ENCODE results near the gene CBX3.

The CBX3 gene

DNA sequence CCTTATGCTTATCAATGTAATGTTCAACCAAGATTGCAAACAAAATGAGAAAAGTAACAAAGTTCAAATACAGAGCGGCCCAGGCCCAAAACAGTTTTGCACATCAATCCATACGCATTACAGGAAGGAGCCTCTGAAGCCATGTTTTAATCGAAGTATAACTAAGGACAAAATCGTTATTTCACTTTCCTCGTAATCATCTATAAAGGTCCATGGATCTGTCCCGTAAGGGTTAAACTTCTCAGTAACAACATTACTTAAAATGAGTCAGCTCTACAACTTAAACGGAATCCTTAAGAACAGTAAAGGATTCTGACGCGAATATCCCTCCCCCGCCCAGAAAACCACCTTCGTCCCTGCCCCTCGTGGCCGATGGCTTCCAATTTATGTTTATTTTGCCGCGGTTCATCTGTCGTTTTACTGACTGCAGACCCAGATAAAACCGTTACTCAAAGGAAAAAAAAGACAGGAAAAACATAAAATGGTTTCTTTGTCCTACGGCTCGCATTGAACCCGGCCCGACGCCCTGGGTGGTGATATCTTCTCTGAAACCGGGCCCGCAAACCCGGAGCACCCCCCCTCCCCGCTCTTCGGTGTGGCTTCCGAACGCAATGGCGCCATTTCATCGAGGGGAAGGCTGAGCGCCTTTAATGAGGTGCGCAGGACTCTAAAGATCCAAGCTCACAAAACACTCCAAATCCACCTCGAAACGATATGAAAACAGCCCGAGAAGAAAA lies 2.1 kb upstream of the CBX3 start:
- Mint-ChIP-seq H3K4me1 (peaks cover 49% of the 10 kb centered on the region), H3K36me3 (ENCODE audit: low read depth) (peaks cover 81% of the 10 kb centered on the region), H3K27ac (peak overlapping the region; percentile 100)

DNA sequence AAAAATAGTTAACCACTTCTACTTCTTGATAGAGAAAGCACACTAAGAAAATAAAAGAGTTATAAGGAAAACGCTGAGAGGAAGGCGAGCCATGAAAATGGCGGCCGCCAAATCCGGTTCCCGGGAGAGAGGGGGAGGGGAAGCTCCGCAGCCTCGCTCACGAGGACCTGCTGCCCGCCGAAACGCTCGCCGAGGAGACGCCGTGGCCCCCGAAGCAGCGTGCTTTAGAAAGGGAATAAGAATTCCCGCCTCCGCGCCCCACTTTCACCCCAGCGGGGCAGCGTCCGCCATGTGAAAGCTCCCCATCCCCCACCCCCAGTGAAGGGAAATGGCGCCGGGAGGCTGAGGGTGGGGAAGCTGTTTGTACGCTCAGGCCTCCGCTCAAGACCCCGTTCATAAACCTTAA lies 1.5 kb upstream of the CBX3 start:
- peaks cover 4% of the 10 kb centered on the region for H3K27me3 Mint-ChIP-seq

More for the DNA sequence above, 2.1 kb upstream of the CBX3 start:
- peak overlapping the region; percentile 99 for H3K4me3 Mint-ChIP-seq
- DNase-seq (peak; percentile 57), ATAC-seq (no peak)
- H3K27me3 Mint-ChIP-seq: peaks cover 4% of the 10 kb centered on the region
- H3K9me3 Mint-ChIP-seq: no peaks in the 10 kb centered on the region

DNA sequence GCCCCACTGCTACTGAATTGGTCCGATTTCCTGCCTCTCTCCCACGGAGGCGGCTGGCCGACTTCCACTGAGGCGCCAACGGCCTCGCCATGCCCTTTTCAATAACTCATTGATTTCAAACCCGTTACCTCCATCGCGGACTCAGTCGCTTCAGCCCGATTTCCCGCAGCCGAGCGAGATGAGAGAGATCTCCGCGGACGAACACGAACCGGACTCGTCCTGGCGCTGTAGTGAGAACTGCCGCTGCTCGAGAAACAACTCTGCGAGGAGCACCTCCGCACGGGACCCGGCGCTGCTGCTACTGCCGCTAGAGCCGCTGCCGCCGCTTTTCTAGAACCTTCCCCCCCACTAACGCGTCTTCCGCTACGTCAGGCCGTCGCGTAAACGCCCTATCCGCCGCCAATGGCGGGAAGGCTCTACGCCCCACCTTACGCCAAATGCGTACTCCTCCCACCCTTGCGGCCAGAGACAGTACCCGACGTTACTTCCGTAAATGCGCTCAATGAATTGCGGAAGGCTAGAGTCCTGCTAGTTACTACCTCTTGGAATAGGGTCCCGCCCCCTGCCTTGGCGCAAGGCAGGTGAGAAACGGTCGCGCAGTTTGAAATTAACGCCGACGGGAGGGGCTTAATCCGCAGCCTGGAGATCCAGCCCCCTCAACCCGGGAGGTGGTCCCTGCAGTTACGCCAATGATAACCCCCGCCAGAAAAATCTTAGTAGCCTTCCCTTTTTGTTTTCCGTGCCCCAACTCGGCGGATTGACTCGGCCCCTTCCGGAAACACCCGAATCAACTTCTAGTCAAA lies 900 bp upstream of the CBX3 start, which contains the start of gene HNRNPA2B1:
Gene HNRNPA2B1 (minus strand): TSS at position 303 of the 803 bp plus-strand sequence. CDS start 169 bp downstream, at position 134.
- Mint-ChIP-seq H3K4me3 (peak within 1 kb of the TSS; percentile 99), H3K9me3 (no peaks in the 10 kb centered on the region), H3K27me3 (peaks cover 4% of the 10 kb centered on the region), H3K27ac (peak within 1 kb of the TSS; percentile 100), H3K36me3 (ENCODE audit: low read depth) (peaks cover 83% of the 10 kb centered on the region), H3K4me1 (peaks cover 51% of the 10 kb centered on the region)
- DNase-seq (peak; percentile 98), ATAC-seq (peak; percentile 75)

More for the DNA sequence above, 1.5 kb upstream of the CBX3 start:
- Mint-ChIP-seq H3K4me1 (peaks cover 51% of the 10 kb centered on the region), H3K4me3 (peak overlapping the region; percentile 99), H3K9me3 (no peaks in the 10 kb centered on the region), H3K27ac (peak overlapping the region; percentile 100), H3K36me3 (ENCODE audit: low read depth) (peaks cover 83% of the 10 kb centered on the region)
- DNase-seq (peak; percentile 80), ATAC-seq (peak; percentile 9)

DNA sequence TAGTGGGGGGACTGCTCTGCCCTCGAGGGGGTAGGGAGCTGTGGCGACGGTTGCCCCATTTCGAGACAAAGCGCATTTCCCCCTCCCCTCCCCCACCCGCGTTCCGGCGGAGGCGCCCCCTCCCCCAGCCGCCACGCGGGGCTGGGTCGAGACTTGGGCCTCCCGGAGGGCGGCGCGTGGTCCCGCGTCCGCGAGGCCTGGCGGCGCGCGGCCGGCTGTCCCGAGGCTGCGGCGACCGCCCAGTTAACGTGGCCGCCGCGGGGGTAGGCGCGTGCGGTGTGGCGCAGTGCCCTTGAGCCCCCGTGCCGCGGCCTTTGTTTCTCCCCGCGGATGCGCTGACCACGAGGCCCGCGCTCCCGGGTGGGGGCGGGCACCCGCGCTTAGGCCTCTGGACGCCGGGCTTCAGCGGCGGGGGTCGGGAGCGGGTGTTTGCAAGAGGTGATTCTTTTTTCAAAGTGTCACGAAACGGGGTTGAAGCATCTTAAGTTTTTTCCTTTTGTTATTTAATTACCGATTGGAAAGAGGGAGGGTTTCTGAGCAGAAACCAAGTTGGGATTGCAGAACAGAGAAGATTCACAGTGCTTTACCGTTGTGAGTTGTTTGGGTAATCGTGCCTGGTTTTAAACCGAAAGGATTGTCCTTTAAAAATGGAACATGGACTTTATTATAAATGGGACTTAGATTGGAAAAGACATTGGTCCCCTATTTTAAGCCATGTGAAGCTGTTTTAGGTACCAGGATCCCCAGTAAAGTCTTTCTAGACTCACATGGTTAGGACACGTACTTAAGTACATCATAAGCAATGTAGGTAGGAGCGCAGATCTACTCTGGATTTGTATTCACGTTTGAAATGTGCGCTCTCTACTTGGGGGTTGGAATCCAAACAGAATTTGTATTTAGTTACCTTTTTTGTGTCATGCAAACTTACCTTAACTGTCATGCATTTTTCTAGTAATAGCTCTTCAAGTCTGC lies 760 bp downstream of the CBX3 start:
- DNase-seq (peak; percentile 66), ATAC-seq (no peak)
- Mint-ChIP-seq H3K4me1 (peaks cover 50% of the 10 kb centered on the region), H3K9me3 (no peaks in the 10 kb centered on the region), H3K36me3 (ENCODE audit: low read depth) (peaks cover 82% of the 10 kb centered on the region), H3K27ac (peak overlapping the region; percentile 93), H3K27me3 (peaks cover 4% of the 10 kb centered on the region), H3K4me3 (peak overlapping the region; percentile 99)

DNA sequence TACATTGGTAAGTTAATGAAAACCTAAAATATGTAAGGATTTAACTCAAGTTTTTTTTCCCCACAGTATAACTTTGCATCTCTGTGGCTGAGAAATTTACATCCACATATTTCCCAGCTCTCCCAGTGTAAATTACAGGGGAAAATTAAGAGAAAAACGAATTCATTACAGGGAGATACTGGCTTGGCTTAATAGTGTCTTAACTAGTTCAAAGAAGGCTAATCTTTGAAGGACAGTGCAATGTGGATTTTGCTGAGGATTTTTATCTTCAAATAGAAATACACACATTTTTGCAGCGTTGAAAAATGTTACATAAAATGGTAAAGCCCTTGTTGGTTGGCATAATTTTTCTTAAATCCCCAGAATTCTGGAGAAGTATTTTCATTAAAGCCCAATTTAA lies 1.5 kb downstream of the CBX3 start:
- peak overlapping the region; percentile 92 for H3K4me3 Mint-ChIP-seq
- H3K27me3 Mint-ChIP-seq: peaks cover 4% of the 10 kb centered on the region
- H3K36me3 Mint-ChIP-seq (ENCODE audit: low read depth): peaks cover 79% of the 10 kb centered on the region
- peak overlapping the region; percentile 93 for H3K27ac Mint-ChIP-seq
- H3K4me1 Mint-ChIP-seq: peaks cover 49% of the 10 kb centered on the region
- DNase-seq (no peak), ATAC-seq (no peak)
- no peaks in the 10 kb centered on the region for H3K9me3 Mint-ChIP-seq

DNA sequence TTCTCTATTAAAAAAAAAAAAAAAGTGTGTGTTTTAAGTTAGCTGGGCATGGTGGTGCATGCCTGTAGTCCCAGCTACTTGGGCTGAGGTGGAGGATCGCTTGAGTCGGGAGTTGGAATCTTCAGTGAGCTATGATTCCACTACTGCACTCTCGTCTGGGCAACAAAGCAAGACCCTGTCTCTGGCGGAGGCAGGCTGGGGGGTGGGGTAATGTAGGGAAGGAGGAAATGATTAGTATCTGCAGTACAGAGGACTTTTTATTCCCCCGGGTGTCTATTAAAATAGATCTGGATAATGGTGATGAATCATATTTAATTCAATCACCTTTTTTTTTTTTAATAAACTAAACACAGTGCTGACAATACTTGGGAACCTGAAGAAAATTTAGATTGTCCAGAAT lies 6.5 kb downstream of the CBX3 start:
- H3K4me3 Mint-ChIP-seq: no peak overlapping the region
- no peaks in the 10 kb centered on the region for H3K9me3 Mint-ChIP-seq
- no peak for ATAC-seq
- peaks cover 89% of the 10 kb centered on the region for H3K36me3 Mint-ChIP-seq (ENCODE audit: low read depth)
- H3K27me3 Mint-ChIP-seq: no peaks in the 10 kb centered on the region
- peaks cover 54% of the 10 kb centered on the region for H3K4me1 Mint-ChIP-seq
- no peak overlapping the region for H3K27ac Mint-ChIP-seq
- DNase-seq: no peak

DNA sequence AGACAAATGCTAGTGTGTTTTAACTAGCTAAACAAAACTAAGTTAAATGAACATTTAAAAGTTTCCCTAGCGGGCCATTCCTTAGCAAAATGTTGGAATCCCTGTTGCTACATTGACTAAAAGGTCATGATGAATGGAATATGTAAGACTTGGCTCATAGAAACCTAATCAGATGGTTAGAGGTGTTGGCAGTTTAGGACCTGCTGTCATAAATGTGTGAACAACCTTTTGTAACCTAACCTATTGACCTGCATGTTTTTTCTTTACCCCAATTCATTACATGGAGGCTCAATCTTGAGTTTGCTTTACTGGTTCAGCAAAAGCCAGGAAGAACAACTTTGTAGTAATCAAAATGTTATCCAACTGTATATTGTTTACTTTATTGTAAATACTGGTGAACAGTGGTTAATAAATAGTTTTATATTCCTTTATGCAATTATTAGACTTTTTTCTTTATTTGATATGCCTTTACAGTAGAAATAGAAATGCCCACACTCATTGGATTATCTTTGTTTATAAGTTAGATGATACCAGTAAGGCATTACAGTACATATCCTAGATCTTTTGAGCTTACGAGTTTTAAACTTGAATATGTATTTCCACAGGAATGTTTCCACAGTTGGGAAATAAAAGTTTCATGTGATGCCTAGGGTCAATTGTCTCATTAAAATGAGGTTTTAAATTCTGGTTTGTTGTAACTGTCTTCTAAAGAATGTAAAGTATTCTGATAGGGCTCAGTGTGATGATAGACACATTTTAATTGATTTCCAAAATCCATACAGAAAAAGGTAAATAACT lies 11.6 kb downstream of the CBX3 start:
- peaks cover 53% of the 10 kb centered on the region for H3K36me3 Mint-ChIP-seq (ENCODE audit: low read depth)
- H3K4me1 Mint-ChIP-seq: peaks cover 26% of the 10 kb centered on the region
- no peaks in the 10 kb centered on the region for H3K27me3 Mint-ChIP-seq
- no peak overlapping the region for H3K27ac Mint-ChIP-seq
- no peak for DNase-seq
- no peaks in the 10 kb centered on the region for H3K9me3 Mint-ChIP-seq
- H3K4me3 Mint-ChIP-seq: no peak overlapping the region
- no peak for ATAC-seq

DNA sequence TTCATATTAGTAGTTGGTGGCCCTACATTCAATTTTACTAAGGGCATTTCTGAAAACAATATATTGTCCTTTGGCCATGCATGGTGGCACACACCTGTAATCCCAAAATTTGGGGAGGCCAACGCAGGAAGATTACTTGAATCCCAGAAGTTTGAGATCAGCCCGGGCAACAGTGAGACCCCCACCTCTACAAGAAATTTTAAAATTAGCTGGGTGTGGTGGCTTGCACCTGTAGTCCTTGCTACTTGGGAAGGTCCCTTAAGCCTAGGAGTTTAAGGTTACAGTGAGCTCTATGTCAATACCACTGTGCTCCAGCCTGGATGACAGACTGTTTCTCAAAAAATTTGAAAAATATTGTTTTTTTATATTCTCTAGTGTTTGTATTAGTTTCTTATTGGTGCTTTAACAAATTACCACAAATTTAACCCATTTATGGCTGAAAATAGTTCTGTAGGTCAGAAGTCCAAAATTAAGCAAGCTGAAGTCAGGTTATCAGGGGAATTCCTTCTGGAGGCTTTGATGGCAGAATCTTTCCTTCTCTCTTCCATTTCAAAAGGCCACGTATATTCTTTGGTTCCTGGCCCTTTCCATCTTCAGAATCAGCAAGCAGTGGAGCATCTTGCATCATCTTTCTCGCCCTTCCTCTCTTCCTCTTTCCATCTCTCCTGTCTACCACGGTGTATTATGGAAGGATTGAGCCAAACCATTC lies 12.4 kb downstream of the CBX3 start:
- H3K27me3 Mint-ChIP-seq: no peaks in the 10 kb centered on the region
- DNase-seq (no peak), ATAC-seq (no peak)
- peaks cover 48% of the 10 kb centered on the region for H3K36me3 Mint-ChIP-seq (ENCODE audit: low read depth)
- peaks cover 24% of the 10 kb centered on the region for H3K4me1 Mint-ChIP-seq
- peak overlapping the region; percentile 15 for H3K27ac Mint-ChIP-seq
- no peaks in the 10 kb centered on the region for H3K9me3 Mint-ChIP-seq
- no peak overlapping the region for H3K4me3 Mint-ChIP-seq

DNA sequence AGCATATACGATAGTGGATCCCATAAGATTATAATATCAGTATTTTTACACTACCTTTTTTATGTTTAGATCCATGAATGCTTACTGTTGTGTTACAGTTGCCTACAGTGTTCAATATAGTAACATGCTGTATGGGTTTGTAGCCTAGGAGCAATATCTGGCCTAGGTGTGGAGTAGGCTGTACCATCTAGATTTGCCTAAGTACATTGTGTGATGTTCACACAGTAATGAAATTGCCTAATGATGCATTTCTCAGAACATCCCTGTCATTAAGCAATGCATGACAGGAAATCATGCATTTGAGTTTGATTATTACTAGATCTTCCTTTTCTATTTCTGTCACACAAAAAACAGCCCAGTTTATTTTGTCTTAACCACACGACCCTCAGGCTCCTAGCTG lies 14.5 kb downstream of the CBX3 start:
- Mint-ChIP-seq H3K4me1 (peaks cover 19% of the 10 kb centered on the region), H3K36me3 (ENCODE audit: low read depth) (peaks cover 27% of the 10 kb centered on the region), H3K27ac (no peak overlapping the region), H3K4me3 (no peak overlapping the region), H3K9me3 (no peaks in the 10 kb centered on the region), H3K27me3 (no peaks in the 10 kb centered on the region)
- DNase-seq (no peak), ATAC-seq (no peak)

DNA sequence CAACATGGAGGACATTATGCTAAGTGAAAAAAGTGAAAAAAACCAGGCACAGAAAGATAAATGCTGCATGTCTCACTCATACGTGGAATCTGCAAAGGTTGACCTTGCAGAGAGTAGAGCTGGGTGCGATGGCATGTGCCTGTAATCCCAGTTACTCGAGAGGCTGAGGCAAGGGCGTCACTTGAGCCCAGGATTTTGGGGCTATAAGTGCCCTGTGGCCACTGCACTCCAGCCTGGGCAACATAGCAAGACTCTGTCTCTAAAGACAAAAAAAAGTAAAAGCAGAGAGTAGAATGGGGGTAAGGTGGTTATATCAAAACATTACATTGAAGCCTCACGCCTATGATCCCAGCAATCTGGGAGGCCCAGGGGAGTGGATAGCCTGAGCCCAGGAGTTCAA lies 22.8 kb downstream of the CBX3 start:
- Mint-ChIP-seq H3K4me1 (no peaks in the 10 kb centered on the region), H3K27ac (no peak overlapping the region), H3K36me3 (ENCODE audit: low read depth) (no peaks in the 10 kb centered on the region), H3K9me3 (no peaks in the 10 kb centered on the region), H3K27me3 (peaks cover 2% of the 10 kb centered on the region), H3K4me3 (no peak overlapping the region)
- DNase-seq (no peak), ATAC-seq (no peak)

DNA sequence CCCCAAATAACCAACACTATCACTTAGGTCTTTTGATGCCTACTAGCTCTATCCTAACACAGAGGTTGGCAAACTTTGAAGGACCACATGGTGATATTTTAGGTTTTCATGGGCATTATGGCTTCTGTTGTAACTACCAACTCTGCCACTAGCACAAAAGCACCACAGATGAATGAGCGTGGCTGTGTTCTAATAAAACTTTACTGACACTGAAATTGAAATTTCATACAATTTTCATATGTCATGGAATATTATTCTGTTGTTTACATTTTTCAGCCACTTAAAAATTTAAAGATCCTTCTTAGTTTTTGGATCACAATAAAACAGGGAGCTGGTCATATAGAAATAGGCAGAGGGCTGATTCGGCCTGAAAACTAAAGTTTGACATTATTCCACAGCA lies 26.4 kb downstream of the CBX3 start:
- no peak overlapping the region for H3K4me3 Mint-ChIP-seq
- no peaks in the 10 kb centered on the region for H3K4me1 Mint-ChIP-seq
- peaks cover 2% of the 10 kb centered on the region for H3K27me3 Mint-ChIP-seq
- no peak for ATAC-seq
- H3K27ac Mint-ChIP-seq: no peak overlapping the region
- H3K9me3 Mint-ChIP-seq: no peaks in the 10 kb centered on the region
- no peak for DNase-seq
- H3K36me3 Mint-ChIP-seq (ENCODE audit: low read depth): no peaks in the 10 kb centered on the region

DNA sequence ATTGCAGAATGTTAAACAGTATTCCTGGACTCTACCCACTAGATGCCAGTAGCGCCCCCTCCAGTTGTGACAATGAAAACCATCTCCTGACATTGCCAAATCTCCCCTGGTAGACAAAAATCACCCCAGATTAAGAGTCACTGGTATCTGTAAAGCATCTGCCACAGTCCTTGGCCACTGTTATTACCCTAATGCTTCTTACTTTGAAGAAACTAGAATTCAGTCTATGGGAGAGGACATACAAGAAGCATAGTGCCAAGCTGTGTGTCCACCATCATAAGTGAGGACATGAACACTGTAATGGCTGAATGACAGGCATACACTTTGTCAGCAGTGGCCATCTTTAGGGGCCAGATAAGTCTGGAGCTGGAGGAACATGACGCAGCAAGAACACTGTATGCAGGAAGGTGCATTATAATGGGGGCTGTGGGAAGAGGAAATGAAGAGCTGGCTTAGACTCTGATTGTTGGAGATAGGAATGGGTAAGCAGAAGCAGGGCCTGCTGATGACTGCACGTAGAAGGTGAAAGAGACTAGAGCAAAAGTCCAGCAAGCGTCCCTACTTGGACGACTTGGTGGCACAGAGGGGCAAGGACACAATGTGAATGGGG lies 32.5 kb downstream of the CBX3 start:
- H3K27ac Mint-ChIP-seq: no peak overlapping the region
- peaks cover 5% of the 10 kb centered on the region for H3K4me1 Mint-ChIP-seq
- DNase-seq (no peak), ATAC-seq (no peak)
- no peaks in the 10 kb centered on the region for H3K27me3 Mint-ChIP-seq
- H3K9me3 Mint-ChIP-seq: no peaks in the 10 kb centered on the region
- no peaks in the 10 kb centered on the region for H3K36me3 Mint-ChIP-seq (ENCODE audit: low read depth)
- no peak overlapping the region for H3K4me3 Mint-ChIP-seq
